HG03064 (cell line): Measurements from ENCODE around the gene TENT4A.

ENCODE experiments used
- ATAC-seq: cut with Tn5 transposase; IDR thresholded peaks from one replicate; pipeline ENCODE4 v1.9.1; 2021; ENCODE audit warnings: low read depth; ENCODE audit not compliant: unreplicated experiment

The TENT4A gene

DNA sequence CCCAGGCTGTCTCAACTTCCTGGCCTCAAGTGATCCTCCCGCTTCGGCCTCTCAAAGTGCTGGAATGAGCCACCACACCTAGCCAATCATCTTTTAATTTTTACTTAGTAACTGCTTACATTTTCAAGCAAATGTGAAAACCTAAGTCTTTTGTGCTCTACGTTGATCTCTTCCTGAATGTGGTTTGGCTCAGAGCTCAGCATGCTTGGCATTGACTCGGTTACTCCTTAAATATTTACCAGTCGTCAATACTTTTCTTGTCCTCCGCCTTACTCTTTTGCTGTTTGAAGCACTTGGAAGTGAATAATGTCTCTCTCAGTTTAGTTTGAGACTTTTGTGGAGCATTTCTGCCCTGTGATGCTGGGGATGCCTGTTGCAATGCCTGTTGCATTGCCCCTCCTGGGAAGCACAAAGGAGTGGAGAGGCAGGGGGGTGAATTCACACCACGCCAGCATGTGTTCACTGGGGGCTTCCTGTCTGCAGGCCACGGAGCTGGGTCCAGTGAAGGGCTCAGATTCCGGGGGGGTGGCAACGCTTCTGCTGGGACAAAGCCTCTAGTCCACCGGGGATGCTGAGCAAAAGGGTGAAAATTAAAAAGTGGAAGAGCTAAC, 13.1 kb upstream of the TENT4A start:
- ATAC-seq, result no peak

DNA sequence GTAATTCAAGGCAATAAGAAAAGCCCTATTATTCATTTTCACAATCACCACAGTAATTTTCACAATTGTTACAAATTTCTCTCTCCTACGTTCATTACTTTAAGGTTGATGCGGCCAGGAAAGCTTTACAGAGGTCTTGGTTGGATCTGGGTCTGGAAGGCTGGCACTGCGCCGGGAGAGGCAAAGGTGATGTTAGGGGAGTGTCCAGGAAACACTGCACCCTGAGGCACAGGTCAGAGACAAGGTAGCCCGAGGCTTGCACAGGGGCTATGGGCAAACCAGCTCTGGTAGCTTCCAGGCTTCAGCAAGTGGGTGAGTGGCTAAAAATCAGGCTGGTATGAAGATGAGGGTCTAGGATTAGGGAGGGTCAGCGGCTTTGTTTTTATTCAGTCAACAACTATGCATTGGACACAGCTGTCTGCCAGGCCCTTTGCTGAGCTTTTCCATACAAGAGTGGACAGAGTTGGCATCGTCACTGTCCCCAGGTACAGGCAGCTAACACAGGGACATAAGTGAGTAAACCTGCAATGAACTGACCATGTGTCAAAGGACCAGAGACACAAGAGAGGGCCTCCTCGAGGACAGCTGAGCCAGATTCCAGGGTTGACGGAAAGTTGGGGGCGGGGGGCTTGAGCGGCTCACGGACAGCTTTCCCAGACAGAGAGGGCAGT, 12.4 kb upstream of the TENT4A start:
- no peak for ATAC-seq

DNA sequence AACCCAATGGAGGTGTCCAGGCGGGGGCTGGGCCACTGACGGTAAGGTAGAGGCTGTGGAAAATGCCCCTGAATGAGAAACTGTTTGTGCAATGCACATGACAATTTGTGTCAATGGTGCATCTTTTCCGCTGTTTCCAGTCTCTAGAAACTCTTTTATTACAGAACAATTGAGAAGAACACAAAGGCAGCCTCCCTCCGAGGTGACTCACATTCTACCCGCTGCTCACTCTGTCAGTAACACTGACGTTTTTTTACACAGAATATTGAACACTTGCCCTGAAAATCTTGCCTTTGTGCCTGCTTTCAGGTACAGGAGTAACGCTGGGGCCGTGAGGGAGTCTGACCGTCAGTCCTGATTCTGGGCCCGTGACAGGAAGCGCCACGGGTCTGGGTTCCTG, 11.7 kb upstream of the TENT4A start:
- ATAC-seq, result no peak

DNA sequence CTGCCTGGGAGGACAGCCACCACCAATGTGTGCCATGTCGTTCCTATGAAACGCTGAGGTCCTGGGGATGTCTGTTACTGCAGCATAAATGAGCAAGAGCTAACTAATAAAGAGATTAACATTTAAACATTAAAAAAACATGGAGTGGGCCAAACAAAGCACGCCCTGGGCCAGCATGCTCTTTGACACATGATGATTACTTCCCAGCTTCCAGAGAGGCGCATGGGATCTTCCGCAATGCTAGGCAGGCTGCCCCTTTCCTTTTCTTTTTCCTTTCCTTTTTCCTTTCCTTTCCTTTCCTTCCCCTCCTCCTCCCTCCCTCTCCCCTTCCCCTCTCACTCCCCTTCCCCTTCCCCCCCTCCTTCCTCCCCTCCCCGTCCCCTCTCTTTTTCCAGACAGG, 10.6 kb upstream of the TENT4A start:
- no peak for ATAC-seq

DNA sequence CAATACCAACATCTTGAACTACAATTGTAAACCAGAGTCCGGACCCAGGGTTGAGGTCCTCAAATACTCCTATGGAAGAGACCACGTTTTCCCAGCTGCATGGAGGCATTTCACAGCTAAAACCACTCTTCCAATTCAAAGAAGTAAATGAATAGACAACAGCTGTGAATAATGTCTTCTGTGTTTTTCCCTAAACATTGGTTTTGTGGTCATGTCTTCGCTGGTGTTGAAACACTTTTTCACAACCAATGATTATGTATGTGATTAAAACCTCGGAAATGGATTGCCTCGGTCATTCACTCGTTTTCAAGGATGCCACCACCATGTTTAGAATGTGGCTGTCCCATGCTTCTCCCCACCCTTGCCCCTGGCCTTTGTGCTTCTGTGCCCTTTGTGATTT, 9.4 kb upstream of the TENT4A start:
- ATAC-seq, result no peak

DNA sequence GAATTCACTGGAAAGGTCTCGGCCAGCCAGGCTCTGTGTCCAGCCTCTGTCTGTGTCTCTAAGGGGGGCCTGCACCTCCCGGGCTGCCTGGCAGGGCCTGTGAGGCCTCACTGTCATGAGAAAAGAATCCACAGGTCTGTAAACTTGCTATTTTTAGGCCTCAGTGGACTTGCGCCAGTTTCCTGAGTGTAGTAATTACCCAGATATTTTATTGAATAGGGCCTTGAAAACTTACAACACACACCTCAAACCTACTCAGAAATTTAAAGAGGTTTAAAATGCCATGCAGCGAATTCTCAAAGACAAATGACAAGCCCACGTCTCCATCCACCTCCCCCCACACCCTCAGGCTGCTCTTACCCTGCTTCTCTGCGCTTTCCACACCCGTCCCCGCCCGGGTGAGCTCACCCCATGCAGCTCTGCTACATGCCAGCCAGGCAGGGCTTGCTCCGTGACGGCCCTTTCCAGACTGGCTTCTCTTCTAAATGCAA, 8.8 kb upstream of the TENT4A start:
- ATAC-seq, result no peak

DNA sequence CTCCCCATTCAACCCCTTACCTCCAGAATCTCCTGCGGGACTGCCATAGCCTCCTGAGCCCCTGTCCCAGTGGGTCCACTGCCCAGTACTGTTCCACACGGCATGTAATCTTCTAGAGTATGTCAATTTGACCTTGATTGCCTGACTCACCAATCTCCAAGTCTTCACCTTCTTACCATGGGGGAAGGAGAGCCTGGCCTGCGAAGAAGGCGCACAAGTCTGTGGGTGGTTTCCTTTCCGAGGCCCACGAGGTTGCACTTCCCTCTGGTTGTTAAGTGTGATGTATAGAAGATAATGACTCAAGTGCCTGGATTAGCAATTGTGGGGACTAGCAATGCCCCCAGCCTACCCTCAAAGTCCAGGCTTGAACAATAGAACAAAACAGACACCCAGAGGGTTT, 8.1 kb upstream of the TENT4A start:
- no peak for ATAC-seq

DNA sequence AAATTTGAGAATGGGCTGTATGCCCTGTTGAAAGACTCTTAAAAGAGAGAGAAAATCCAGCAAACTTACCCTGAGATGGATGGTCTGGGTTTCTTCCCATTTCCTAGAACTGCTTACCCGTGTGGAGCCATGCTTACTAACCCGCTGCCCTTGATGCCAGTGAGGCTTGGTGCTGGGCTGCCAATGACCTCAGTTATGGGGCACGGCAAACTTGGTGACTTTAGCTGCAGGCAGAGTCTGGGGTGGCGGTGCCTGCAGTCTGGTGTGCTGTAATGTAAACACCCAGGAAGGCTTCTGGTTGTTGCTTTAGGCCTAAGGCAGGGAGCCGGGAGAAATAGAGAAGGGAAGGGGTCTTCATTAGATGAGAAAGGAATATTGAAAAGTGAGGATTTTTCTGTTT, 7.3 kb upstream of the TENT4A start:
- no peak for ATAC-seq

DNA sequence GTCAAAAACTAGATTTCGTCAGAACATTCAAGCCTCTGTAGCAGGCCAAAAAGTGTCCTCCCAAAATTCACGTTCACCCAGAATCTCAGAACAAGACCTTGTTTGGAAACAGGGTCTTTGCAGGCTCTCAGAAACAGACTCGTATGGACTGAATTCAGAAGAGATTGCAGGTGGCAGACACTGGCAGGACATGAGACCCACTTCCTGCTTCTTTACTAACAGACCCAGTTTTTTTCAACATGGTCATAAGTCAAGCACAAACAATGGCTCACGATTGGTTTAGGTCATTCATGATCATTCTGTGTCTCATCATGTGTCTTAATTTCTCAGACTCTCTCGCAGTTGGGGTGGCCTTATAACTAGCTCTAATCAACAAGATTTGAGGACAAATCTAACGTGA, 5.4 kb upstream of the TENT4A start:
- no peak for ATAC-seq

DNA sequence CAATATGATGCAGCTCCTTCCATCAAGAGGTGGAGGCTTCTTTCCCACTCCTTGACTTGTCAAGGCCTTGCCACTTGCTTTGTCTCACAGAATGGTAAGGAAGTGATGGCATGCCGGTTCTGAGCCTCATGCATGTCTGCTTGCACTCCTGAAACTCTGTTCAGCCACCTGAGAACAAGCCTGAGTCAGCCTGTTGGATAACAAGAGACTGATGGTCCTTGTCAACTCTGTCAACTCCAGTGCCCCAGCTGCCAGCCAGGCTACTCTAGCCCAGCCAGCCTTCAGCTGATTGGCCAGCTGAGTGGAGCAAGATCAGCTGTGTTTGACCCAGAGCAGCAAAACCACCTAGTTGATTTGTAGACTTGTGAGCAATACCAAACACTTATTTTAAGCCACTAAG, 4.4 kb upstream of the TENT4A start:
- no peak for ATAC-seq

DNA sequence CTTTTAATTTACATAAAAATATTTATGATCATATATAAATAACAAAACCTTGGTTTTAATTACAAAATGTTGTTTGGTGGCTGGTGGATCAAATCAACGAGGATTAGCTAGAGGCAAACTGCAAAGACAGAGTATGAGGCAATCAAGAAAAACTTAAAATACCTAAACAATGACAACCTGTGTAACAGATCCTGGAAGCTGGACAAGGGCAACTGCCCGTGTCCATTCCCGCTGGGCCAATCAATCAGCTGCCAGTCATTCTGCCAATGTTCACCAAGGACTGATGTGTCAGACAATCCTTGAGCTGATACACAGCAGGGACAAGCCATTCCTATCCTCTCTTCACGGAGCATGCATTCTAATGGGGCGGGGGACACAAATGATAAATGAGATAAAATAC, 3.2 kb upstream of the TENT4A start:
- no peak for ATAC-seq

DNA sequence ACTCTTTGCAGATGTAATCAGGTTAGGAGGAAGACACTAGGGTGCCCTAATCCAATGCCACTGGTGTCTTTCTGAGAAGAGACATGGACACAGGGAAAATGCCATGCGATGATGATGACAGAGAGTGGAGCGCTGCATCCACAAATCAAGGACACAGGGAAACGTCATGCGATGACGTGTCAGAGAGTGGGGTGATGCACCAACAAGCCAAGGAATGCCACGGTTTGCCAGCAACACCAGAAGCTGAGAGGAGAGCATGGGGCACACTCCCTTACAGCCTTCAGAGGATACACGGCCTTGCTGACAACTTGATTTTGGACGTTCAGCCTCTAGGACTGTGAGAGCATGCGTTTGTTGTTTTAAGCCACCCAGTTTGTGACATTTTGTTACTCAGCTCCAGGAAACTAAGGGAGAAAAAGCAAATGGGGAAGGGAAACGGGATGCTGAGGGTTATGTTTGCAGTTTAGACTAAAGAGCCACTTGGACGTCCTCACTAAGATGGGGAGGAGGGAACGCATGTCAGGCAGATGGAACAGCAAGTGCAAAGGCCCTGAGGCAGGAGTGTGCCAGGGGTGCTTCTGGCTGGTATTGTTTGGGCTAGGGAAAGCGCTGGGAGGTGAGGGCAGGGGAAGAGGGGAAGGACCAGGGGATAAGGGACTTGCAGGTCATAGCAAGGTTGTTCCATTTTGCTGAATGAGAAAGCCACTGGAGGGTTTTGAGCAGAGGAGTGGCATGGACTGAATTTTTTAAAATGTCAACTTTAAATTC, 2.5 kb upstream of the TENT4A start:
- no peak for ATAC-seq

DNA sequence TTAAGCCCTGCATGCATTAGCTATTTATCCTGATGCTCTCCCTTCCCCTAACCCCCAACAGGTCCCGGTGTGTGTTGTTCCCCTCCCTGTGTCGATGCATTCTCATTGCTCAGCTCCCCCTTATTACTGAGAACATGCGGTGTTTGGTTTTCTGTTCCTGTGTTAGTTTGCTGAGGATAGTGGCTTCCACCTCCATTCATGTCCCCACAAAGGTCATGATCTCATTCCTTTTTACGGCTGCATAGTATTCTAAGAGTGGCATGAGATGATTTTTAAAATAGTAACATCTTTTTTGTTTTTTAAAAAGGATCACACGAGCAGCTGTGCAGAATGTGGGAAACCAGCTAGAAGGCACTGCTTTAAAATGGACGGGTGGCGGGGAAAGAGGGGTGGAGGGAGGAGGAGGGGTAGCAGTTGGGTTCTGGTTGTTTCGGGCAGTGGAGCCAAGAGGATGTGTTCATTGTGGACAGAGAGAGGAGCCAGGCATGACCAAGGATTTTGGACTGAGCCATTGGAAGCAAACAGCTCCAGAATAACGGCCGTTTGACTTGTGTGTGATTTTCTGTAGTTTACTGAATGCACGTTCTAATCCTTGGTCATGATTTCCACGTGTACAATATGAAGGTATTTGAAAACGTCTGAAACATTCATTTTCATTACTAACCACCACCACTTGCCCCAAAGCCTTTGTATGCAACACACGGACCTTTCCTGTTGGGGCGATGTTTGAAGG, 1.7 kb upstream of the TENT4A start:
- peak; percentile 0 for ATAC-seq

DNA sequence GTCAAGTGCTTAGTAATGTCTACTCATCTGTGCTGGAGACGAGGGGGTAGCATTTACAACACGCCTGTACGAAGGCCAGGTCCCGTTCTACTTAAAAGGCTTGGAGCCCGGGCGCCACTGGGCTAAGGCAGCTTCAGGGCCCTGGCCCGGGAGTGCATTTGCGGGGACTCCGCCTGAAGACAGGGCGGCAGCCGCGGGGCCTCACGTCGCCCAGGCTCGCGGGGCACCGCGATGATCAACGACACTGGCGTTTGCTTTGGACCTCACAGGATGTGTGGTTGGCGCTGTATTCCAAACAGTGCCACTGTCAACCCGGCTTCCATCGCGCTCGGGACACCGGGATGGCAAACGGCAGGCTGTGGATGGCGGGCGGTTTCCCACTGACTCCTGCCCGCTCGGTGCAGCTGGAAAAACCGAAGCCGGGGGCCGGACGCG, 1.1 kb upstream of the TENT4A start:
- peak; percentile 11 for ATAC-seq

DNA sequence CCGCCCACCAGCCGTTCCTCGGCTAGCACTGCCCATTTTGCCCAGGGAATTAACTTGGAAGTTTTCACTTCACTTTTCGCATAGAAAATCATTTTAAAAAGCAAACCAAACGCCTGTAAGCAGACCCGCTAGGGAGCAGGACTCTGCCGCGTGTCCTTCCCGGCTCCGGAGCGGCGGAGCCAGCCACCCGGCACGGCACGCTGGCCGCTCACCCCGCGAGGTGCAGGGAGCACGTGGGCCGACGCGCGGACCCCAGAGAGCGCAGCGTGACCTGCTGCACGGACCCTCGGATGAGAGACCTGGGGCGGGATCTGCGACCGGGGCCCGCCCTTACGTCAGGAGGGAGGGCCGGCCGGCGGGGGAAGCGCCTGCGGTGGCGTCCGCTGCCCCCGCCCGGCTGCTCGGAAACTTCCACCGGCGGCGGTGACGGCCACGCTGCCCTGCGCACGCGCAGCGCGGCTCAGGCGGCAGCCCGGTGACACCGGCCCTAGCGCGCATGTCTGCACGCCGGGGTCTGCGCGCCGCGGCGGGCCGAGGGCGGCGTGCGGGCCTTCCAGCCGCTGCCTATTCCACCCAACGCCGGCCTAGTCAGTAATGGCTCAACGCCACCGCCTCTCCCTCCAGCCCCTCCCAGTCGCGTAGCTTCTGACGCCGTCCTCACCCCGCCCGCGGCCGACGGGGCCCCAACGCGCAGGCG, 507 bp upstream of the TENT4A start:
- ATAC-seq, result peak; percentile 52

DNA sequence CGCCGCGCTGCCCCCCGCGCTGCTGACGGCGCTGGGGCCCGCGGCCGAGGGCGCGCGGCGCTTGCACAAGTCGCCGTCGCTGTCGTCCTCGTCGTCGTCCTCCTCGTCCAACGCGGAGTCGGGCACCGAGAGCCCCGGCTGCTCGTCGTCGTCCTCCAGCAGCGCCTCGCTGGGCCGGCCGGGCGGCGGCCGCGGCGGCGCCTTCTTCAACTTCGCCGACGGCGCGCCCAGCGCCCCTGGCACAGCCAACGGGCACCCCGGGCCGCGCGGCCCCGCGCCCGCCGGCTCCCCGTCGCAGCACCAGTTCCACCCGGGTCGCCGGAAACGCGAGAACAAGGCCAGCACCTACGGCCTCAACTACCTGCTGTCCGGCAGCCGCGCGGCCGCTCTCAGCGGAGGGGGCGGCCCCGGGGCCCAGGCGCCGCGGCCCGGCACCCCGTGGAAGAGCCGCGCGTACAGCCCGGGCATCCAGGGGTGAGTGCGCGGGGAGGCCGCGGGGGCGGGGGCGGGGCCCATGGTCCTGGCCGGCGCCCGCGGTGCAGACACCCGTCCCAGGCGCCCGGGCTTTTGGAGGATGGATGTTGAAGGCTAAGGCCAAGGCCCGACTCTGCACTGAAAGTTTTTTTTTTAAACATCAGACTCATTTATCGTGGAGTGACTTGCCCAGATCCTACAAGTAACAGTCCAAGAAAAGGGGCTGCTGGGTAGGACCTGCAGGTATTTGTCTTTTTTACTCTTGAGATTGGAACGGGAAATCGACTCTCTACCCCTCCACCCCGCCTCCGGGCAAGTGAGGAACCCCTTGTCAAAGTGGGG, 1.2 kb downstream of the TENT4A start:
- no peak for ATAC-seq

DNA sequence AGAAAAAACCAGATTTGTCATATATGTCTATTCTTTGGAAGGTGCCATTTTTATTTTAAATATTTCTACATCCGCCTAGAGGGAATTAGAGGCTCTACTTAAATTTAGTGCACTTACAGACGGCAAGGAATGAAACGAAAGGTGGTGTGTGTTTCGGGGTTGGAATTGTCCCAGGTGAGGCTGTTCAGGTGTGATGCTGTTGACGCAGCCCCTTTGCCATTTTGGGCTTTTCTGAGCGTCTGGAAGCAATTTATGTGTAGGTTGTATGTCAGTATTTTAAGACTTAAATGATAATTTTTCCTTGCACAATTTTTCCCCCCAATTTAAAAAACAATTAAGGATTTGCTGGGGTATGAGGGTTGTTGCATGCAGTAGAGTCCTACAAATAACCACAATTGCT, 2.0 kb downstream of the TENT4A start:
- no peak for ATAC-seq

DNA sequence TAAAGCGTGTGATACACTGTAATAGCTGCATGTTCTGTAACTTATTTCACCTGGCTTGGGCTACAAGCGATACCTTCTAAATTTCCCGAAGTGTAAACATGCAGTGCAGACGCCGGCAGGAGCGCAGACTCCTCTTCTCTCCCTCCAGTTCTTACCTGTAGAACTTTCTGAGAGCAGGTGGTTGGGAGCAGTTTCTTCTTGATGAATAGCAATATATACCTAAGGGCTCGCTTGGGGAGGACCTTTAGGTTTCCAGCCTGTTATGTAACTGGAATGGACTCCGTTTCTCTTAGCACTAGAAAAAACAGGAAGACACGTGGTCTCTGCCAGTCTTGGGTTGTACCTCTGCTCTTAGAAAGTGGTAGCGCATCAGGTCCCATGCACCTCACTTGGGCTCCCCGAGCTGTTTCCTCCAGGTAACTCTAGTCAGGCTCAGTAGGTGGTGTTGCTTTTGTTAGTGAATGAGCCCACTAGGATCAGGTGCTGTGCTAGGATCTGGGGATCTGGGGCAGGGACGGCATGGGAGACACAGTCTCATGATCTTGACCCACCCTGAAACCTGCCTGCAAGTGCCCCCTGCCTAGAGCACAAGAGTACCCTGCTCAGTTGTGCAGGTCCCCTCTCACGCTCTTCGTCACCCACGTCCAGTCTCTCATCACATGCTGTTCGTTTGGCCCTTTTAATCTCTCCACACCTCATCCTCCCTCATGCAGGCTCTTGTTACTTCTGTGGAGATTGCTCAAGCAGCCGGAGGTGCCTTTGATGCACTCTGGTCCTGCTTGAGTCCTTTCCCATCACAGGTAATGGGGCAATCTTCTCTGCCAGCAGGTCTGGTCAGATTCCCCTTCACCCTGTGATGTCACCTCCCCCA, 2.8 kb downstream of the TENT4A start:
- no peak for ATAC-seq
